Endothelial cell of umbilical vein (primary cell): ENCODE results near the gene ARTN.

Source experiments
- CTCF ChIP-seq, 2 donors: IDR thresholded peaks; 1 replicate in 1 of 2; 2 replicates in 1 of 2; pipeline ENCODE4 v1.5.1; 2011; ENCODE audit warnings: low read length in 2 of 2, mild to moderate bottlenecking in 2 of 2, moderate library complexity in 2 of 2, control low read depth in 1 of 2, inconsistent platforms in 1 of 2, low read depth in 1 of 2; ENCODE audit not compliant: insufficient read depth in 1 of 2; ENCODE audit errors: extremely low read depth in 1 of 2
- MAX ChIP-seq: IDR thresholded peaks from 2 replicates; pipeline ENCODE4 v1.6.1; 2011; ENCODE audit not compliant: insufficient read depth, insufficient read length
- POLR2AphosphoS5 ChIP-seq: IDR thresholded peaks from 2 replicates; pipeline ENCODE4 v1.6.1; 2012; ENCODE audit warnings: low read depth, mild to moderate bottlenecking, control low read depth, low read length, moderate library complexity; ENCODE audit not compliant: insufficient read depth

- TF ChIP-seq CTCF (IDR thresholded peaks at IDR 0.05; ENCODE audit: extremely low read depth in 1 of 2, insufficient read depth in 1 of 2, low read depth in 1 of 2, low read length in 2 of 2): no peak
- TF ChIP-seq POLR2AphosphoS5: no peak
- no peak for TF ChIP-seq MAX
Measured at GRCh38 chr1:43904660-43905551, 28.7 kb upstream of the ARTN start.
